Activated CD8-positive, alpha-beta memory T cell treated with anti-CD3 and anti-CD28 coated beads for 36 hours (primary cell): ENCODE data around the gene ERGIC1. TPM values are rescaled to one million over a fixed set of nuclear protein-coding genes. Genes with fewer than 3 reads are reported as not detected.
"Not testable (repeated sequence)": the region's sequence is repeated elsewhere in the genome, so short reads cannot be mapped to it uniquely, and the experiment has no call there.

ENCODE experiments used
- CTCF ChIA-PET: fragments of 350-600 bp; sonication (Branson Sonifier 250); formaldehyde crosslinking; loops from one replicate; lab custom pipeline; 2021; ENCODE audit warnings: antibody characterized with exemption; lab: Charles Lee
- POLR2A ChIA-PET: fragments of 350-600 bp; sonication (Branson Sonifier 250); formaldehyde crosslinking; loops from one replicate; lab custom pipeline; 2021; ENCODE audit warnings: antibody characterized with exemption; lab: Charles Lee
- total RNA-seq, 2 experiments: library from RNA; stranded (reverse); gene quantifications; one replicate each; pipeline ENCODE4 v1.2.3, GENCODE V29; 2021

ERGIC1 gene
- total RNA-seq, 2 experiments from 2014 or later, result 39.7 to 41.0 TPM

GRCh38 chr5:172854971-172855370 is 20.9 kb downstream of the ERGIC1 start:
- ChIA-PET POLR2A (no interaction called here), CTCF (no interaction called here)

DNA sequence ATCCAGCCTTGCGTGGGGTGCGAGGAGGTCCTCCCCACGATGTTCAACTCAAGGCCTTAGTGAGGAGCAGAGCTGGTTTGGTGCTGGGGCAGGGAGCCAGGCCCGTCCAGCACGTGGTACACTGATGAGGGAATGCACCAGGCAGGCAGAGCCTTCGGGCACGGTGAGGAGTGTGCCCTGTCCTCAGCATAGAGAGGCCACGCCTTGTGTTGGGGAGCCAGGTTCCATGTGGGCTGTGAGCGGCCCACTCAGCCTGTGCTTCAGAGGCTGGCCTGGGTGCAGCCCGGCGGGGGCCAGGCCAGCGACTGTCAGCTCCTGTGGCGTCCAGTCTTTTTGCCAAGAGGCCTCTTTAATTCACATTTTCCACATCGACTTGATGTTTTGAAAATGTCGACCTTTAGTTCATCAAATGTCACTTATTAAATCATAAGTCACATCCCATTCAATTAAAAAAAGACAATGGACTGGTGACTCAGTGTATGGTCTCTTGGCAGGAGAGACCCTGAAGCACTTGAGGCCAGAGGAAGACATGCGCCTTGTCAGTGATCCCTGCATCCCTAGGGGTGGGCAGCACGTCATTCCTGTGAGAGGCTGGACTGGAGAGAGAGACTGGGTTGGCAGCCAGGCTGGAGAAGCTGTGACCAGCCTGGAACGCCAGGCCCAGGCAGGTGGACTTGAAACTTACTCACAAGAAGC is 21.7 kb downstream of the ERGIC1 start:
- CTCF ChIA-PET, result no interaction called here
- POLR2A ChIA-PET, result no interaction called here

DNA sequence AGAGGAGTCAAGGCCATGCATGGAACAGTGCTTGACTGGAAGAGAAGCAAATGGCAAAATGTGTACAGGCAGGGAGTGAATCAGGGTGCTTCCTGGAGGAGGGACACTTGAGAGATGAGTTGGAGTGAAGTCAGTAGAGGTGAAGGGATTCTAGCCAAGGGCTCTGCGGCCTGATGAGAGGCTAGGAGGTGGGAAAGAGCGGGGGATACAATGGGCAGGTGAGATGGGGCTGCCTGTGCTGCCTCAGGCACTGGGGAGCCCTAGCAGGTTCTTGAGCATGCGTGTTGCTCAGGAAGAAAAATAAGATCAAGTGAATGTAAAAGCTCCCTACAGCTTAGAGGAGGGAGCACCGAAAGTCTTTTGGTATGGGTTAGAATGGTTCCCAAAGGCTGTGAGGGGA is 22.3 kb downstream of the ERGIC1 start:
- POLR2A ChIA-PET, result no interaction called here
- CTCF ChIA-PET, result no interaction called here

GRCh38 chr5:172857982-172858381 is 23.9 kb downstream of the ERGIC1 start:
- ChIA-PET POLR2A (no interaction called here), CTCF (no interaction called here)

DNA sequence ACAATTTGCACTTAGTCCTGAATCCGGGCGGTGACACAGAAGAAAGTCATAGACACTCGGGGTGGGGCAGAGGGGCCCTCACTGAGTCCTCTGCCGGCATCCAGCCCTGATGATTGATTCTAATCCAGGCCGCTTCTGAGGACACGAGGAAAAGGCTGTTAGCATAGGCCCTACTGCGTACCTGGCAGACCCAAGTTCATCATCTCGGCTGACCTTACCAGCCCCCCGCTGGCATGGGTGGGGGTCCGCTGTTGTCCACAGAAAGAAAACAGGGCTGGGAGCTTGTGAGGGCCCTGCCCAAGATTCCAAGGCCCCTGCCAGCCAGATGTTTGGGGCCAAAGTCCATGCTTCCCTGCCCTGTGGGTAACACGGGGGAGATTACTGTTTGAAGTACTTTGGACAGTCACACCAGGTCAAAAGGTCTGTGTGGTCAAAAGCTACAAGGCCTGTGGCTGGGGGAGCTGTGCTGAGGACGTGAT is 24.5 kb downstream of the ERGIC1 start:
- ChIA-PET CTCF (no interaction called here), POLR2A (no interaction called here)

DNA sequence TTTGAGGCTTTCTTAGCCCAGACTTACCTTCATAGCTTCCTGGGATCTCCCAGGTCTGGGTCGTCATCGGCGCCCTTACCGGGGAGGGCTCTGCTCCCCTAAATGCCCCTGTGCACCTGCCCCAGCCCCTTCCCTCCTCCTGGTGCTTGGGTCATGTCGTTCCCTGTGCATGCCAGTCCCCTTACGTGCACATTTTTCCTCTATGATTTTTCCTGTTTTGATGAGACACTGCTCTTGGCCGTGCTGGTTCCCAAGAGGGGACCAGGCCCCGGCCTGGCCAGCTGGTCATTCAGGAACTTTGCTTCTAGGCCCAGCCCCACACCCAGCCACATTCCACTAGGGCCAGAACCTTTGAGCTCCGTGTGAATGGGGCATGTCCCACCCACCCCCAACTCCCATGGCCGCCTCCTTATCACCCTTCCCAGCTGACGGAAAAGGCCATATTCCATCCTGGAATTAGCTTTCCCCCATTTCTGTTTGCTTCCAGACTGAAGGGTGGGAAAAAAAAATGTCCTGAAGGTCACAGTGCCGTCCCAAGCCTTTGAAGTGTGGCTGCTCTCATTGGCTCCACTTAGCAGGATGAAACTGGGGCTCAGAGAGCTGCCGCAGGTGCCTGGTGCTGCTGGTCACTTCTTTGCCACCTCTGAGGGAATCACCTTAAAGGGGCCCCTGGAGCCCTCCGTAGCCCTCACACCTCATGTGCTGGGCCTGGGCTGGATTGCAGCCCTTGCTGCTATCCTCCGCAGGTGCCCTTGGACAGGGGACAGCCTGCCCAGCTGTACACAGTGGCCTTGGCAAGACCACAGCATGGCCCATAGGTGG is 25.1 kb downstream of the ERGIC1 start:
- POLR2A ChIA-PET, result no interaction called here
- CTCF ChIA-PET, result interaction anchor here (1.5 kb wide), 1 partner anchor 10 kb away, joined by 6 read pairs; no protein-coding TSS in a partner anchor

DNA sequence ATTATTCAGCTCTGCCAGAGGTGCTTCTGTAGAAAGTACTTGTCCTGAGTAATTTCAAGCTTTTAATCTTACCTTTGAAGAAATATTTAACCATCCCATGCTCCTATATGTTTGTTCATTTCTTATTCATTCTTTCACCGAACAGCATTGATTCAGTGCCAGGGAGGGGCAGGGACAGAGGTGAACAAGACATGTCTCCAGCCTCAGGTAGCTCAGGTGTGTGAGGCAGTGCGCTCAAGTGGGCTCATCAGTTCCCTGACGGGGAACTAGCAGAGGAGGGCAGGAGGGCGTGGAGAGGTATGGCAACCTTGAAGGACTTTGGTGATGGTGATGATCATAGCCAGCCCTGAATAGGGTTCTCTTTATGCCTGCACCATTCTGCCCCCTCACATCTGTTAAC is 25.9 kb downstream of the ERGIC1 start:
- ChIA-PET POLR2A (no interaction called here), CTCF (interaction anchor here (1.5 kb wide), 1 partner anchor 10 kb away, joined by 6 read pairs; no protein-coding TSS in a partner anchor)

DNA sequence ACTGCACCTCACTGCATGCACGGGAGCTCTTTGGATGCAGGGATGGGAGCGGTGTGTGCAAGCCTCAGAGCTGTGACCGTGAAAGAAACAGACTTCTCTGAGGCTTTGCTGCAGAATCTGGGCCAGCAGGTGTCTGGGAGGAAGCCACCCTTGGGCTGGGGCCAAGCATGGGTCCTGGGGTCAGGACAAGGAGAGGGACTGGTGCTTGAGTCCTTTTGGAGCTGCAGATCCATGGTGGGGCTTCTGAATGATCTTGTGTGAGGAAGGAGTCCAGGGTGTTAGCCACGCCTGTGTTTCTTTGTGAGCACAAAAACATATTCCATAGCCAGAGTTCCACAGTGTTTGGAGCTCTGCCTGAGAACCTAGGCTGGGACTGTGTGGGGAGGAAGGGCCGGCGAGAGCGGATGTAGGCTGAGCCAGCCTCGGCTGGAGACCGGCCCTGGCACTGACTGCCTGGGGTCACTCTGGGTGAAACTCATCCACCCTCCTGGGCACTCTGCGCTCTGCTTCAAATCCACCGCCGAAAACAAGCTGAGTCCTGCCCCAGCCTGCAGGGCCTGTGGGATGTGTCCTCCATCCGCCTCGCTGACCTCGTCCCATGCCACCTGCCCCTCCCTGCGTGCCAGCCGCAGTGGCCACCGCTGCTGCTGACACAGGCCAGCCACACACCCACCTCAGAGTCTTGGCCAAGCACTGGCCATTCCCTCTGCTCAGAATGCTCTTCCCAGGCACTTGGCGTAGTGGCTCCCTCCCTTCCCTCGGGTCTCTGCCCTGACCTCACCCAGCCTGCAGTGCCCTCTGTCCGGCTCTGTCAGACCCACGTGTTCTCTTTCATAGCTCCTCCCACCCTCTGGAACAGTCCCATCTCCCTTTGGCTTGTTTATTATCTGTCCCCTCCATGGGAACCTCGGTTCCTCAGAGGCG is 26.7 kb downstream of the ERGIC1 start:
- ChIA-PET POLR2A (no interaction called here), CTCF (interaction anchor here (1.5 kb wide), 1 partner anchor 9 kb away, joined by 6 read pairs; no protein-coding TSS in a partner anchor)

DNA sequence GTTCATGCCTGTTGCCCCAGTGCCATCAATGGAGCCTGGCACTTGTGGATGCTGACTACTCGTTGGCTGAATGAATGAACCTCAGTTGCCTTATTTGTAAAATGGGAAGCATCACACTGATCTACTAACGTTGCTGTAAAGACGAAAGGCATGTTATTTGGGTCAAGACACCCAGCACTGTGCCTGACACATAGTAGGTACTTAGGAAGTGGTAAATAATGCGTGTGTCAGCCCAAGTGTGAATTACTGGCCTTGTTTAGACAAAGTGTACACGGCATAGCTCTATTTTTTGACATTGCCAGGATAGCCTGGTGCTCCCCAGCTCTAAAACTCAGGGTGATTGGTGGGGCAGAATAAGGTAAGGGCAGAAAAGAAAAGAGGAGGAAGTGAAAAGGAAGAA is 27.4 kb downstream of the ERGIC1 start:
- POLR2A ChIA-PET, result no interaction called here

DNA sequence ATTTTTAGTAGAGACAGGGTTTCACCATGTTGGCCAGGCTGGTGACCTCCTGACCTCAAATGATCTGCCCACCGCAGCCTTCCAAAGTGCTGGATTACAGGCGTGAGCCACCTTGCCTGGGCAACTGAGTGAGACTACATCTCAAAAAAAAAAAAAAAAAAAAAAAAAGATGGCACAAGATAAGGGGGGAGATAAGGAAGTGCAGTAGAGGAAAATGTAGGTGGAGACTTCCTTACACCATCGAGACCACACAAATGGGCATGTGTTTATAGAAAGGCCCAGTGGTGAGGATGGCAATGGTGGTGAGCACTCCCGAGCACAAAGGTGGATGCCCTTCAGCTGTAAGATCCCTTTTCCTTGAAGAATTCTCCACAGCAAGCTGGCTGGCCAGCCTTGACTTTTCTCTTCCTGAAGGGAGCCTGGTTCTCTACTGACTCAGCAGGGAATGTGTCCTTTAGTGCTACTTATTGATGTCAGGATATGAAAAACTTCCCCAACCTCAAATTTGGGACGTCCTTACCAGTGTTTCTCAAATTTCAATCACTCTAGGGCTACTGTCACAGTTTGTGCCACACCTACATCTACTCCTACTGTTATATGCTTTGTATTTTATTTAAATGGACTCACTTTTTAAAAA is 28.2 kb downstream of the ERGIC1 start:
- CTCF ChIA-PET, result interaction anchor here (1.1 kb wide), 1 partner anchor 14 kb away, joined by 3 read pairs; no protein-coding TSS in a partner anchor
- POLR2A ChIA-PET, result no interaction called here

More for the DNA sequence above, 27.4 kb downstream of the ERGIC1 start:
- CTCF ChIA-PET, result no interaction called here

GRCh38 chr5:172864171-172864570 is 30.1 kb downstream of the ERGIC1 start:
- POLR2A ChIA-PET, result not testable (repeated sequence)

DNA sequence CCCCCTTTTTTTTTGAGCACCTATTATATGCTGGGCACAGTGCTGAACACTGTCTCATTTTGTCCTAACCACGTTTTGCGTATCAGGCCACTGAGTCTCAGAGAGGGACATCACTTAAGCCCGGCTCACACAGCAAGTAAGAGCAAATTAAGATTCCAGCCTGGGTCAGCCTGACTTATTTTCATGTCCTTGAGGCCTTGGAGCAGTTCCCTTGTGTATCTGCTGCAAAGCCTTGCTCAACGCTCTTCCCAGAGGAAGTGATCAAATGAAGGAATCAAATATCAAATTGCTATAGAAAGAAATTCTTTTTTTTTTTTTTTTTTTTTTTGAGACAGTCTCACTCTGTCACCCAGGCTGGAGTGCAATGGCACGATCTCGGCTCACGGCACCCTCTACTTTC is 30.7 kb downstream of the ERGIC1 start:
- ChIA-PET CTCF (no interaction called here), POLR2A (no interaction called here)

More at GRCh38 chr5:172864171-172864570, 30.1 kb downstream of the ERGIC1 start:
- CTCF ChIA-PET, result not testable (repeated sequence)

GRCh38 chr5:172866378-172866777 is 32.3 kb downstream of the ERGIC1 start:
- ChIA-PET POLR2A (no interaction called here), CTCF (no interaction called here)

DNA sequence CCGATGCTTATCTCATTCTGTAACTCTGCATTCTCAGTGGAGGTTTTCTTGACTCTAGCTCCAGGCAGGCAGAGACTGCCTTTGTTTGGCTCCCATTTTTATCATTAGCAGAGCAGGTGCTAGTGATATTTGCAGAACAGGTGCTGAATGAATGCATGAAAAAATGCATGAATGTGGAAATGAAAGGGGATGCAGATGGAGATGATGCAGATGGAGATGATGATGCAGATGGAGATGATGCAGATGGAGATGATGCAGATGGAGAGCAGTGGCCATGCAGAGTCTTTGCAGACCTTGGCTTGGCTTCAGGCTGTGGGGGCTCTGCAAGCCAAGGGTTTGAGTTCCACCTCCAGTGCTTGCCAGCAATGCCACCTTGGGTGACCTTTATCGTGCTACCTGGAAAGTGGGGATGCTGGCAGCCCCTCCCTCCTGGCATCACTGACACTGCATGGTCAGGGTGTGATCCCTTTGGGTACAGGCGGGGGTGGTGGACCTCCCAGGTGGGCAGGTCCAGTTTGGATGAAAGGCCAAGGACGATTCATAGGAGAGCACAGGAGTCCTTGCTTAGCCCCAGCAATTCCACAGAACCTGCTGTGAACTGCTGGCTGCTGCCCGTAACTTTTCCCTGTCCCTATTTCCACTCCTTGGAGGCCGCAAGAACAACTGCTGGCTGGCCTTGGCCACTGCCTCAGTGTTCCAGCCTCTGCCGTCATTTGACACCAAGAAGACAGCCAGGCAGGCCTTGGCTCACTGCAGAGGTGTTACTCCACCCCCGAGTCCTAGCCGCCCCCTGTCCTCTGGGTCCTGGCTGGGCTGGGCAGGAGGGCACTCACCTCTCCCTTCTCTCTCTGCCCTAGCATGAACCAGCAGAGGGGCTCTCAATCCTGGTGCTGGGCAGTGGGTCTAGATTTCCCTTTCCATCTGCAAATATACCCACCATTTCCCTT is 33.0 kb downstream of the ERGIC1 start:
- CTCF ChIA-PET, result no interaction called here
- POLR2A ChIA-PET, result no interaction called here

DNA sequence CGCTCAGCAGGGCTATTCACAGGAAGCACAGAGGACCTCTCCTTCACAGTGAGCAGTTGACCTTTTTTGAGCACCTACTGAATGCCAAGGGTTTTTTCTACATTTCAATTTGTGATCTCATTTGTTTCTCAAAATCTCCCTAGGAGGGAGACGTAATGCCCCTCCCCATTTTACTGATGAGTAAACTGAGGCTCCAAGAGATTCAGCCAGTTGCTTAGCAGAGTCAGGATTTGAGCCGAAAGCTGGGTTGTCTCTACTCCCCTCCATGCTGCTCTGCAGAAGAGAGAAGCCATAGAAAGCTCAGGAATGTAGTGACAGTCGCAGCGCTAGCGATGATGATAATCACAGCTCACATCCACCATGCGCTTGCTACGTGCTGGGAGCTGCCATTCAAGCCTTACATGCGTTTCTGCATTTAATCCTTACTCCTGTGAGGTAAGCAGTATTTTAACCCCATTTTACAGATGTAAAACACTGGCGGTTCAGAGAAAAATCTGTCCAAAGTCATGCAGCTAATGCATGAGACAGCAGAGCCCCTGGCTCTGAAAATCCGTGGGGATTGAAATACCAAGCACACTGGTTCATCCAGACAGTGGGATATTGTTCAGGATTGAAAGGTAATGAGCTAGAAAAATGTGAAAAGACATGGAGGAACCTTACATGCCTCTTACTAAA is 33.8 kb downstream of the ERGIC1 start:
- POLR2A ChIA-PET, result no interaction called here
- CTCF ChIA-PET, result no interaction called here

DNA sequence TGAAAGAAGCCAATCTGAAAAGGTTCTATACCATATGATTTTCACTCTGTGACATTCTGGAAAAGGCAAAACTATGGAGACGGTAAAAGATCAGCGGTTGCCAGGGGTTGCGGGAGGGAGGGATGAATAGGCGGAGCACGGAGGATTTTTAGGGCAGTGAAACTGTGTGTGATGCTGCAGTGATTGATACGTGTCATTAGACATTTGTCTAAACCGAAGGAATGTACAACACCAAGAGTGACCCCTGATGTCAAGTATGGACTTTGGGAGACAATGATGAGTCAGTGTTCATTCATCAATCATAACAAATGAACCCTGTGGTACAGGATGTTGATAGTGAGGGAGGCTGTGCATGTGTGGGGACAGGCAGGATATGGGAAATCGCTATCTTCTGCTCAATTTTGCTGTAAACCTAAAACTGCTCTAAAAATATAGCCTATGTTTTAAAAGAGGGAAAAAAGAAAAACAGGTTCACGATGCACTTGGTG is 34.4 kb downstream of the ERGIC1 start:
- POLR2A ChIA-PET, result no interaction called here
- CTCF ChIA-PET, result interaction anchor here (2.4 kb wide), 1 partner anchor 9 kb away, joined by 6 read pairs; no protein-coding TSS in a partner anchor
